Bone marrow (tissue), 2 donors: ENCODE measurements around the gene JAML.
A peak's percentile ranks its signal among the peaks of the same experiment; 100 is the strongest.

Source experiments
- DNase-seq, 2 donors: peaks; one replicate each; lab custom pipeline; 2025; lab: John Stamatoyannopoulos, UW

The JAML gene

DNA sequence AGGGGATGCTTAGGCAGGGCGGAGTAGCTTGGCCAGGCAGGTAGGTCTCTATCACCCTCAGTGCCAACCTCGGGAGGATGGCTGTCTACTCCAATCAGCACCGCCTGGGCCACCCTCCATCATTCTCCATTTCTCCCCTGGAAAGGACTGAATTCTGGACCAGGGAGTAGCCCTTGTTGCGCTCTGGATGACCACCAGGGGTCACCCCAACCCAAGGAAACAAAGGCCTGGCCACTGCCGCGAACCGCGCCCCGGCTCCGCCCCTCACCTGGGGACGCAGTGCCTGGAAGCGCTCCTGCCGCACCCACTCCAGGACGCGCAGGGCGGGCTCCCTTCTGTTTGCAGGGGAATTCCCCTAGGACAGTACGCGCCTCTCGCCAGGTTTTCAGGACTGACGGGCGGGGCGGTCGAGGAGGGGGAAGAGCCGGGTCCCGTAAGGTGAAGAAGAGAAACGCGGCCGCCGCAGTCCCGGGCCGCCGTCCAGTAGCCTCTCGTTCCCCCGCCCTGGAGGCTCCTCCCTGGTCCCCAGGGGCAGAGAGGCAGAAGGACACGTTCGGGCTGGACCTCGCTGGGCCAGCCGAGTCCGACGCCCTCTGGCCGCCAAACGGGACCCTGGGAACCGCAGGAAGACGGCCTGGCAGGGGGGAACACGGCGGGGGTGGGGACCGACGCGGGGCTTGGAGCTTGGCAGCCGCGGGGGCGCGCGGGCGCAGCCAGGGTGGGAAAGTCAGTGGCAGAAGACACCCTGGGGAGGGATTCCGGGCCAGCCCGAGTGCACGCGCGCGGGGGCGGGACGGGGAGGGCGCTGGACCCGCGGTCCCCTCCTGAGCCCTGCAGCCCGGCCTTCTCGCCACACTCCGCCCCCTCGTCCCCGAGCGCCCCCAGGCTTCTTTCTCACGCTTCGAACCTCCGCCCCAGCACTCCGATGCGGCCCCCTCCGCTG is 79.3 kb downstream of the JAML start:
- peak; percentile 62 to 74 for DNase-seq

DNA sequence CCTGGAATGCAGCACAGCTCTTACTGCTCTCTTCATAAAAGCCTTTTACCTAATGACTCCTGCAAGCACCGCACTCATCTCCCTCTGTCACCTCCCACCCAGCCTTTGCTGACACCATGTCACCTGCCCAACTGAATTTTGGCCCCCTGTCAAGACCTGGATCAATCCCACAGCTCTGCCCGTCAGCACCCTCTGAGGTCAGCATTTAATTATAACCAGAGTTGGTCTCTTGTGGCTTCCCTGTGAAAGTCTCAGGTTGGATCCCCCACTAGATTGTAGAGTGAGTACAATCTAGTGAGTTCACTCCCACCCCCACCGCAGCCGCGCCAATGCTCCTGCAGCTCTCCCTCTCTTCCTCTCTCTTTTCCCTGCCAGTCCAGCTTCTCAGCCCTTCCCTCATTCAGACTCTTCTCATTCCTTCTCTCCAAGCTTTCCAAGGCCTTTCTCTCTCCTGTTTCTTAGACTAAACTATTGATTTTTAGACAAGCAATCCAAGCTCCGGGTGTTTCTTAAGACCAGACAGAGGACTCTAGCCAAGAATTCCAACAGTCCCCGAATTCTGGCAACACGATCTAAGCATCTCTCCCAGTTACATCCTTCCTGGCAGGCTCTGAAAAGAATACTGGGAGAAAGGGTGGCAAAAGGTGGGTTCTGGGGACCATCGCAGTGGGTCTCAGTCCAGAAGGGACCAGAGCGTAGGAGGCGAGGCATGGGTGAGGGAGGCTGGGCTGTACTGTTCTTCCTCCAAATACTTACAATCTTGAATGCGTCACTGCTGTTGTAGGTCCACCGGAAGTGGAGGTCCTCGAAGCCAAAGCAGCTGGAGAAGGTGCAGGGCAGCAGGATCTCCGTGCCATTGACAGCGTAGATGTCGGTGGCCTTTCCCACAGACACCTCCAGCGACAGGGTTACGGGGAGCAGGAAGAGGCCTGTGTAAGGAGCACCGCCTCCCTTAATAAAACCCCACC is 80.2 kb downstream of the JAML start:
- DNase-seq, result no peak
